ENCODE results near the gene CPM. TPM values are rescaled to one million over a fixed set of nuclear protein-coding genes. Genes with fewer than 3 reads are reported as not detected.

The CPM gene
- total RNA-seq, 2 experiments from 2014 or later: 3.8 to 13.0 TPM

DNA sequence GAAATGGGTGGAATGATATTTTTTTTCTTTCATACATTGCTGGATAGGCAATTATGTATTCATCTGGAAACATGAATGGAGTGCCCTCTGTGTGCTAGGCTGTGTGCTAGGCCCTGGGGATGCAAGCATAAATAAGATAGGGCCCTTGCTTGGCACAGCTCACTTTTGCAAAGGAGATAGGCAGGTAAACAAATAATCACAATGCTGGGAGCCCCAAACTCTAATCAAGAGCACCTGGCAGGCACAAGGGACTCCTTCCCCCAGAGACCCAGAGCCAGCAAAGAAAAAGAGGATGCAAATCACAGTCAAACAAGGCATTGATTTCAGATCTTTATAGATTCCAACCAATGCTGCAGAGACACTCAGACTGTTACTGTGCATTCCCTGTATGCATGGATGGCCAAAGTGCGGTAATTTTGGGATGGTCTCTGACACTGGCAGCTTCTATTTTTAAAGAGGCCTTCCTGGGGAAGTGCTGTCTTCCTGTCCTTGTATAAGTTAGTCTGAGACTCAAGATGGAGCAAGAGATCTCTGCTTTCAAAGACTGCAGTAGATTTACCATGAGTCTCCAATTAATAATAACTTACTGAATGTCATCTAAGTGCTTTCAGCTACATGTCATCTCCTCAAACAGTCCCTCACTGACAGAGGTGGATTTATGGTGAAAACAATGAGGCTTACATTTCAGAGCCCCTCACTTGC, 45.1 kb upstream of the CPM start:
- peak overlapping the region; percentile 9; the same call in 1 of the 2 replicates for H3K4me2 ChIP-seq (ENCODE audit: low read length)
- H3K9me2 ChIP-seq (ENCODE audit: insufficient read depth, low read length): no peaks in the 10 kb centered on the region
- peak overlapping the region; percentile 59 for H2AFZ ChIP-seq (ENCODE audit: low read length)
- no peaks in the 10 kb centered on the region for H3K36me3 ChIP-seq (ENCODE audit: insufficient read depth, low read length)
- peaks cover 9% of the 10 kb centered on the region for H3K9me3 ChIP-seq (ENCODE audit: low read length)
- H3K27ac ChIP-seq (ENCODE audit: low read depth, low read length, poor library complexity, severe bottlenecking): no peak overlapping the region
- BruUV-seq (replicated peaks): no TSS peak
- no peak for DNase-seq (ENCODE audit: low spot score)
- POLR2A ChIA-PET: interaction anchor here (0.6 to 1.8 kb wide), 3 partner anchors 8 to 125 kb away, joined by 3 to 5 read pairs (median 4); no protein-coding TSS in a partner anchor
- intact Hi-C loops (cut with micrococcal nuclease; ENCODE audit: unreplicated experiment): no loop called here
- H4K20me1 ChIP-seq (ENCODE audit: insufficient read depth, low read length): no peaks in the 10 kb centered on the region
- TF ChIP-seq EZH2phosphoT487 (IDR thresholded peaks at IDR 0.05; ENCODE audit: borderline replicate concordance, low read depth, low read length): no peak
- TF ChIP-seq, protein P1, sequence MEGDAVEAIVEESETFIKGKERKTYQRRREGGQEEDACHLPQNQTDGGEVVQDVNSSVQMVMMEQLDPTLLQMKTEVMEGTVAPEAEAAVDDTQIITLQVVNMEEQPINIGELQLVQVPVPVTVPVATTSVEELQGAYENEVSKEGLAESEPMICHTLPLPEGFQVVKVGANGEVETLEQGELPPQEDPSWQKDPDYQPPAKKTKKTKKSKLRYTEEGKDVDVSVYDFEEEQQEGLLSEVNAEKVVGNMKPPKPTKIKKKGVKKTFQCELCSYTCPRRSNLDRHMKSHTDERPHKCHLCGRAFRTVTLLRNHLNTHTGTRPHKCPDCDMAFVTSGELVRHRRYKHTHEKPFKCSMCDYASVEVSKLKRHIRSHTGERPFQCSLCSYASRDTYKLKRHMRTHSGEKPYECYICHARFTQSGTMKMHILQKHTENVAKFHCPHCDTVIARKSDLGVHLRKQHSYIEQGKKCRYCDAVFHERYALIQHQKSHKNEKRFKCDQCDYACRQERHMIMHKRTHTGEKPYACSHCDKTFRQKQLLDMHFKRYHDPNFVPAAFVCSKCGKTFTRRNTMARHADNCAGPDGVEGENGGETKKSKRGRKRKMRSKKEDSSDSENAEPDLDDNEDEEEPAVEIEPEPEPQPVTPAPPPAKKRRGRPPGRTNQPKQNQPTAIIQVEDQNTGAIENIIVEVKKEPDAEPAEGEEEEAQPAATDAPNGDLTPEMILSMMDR (conservative IDR thresholded peaks at IDR 0.05; ENCODE audit: low read length): no peak
- H3K4me1 ChIP-seq (ENCODE audit: insufficient read depth, low read length, poor library complexity, severe bottlenecking): peaks cover 11% of the 10 kb centered on the region
- CTCF ChIA-PET (ENCODE audit: unreplicated experiment): interaction anchor here (0.8 kb wide), 2 partner anchors 11 to 75 kb away, joined by 3 read pairs; no protein-coding TSS in a partner anchor
- no peaks in the 10 kb centered on the region for H3K79me2 ChIP-seq (ENCODE audit: insufficient read depth, low read depth, low read length)
- no peak overlapping the region for H3K4me3 ChIP-seq (ENCODE audit: low read depth, low read length, poor library complexity, severe bottlenecking)

DNA sequence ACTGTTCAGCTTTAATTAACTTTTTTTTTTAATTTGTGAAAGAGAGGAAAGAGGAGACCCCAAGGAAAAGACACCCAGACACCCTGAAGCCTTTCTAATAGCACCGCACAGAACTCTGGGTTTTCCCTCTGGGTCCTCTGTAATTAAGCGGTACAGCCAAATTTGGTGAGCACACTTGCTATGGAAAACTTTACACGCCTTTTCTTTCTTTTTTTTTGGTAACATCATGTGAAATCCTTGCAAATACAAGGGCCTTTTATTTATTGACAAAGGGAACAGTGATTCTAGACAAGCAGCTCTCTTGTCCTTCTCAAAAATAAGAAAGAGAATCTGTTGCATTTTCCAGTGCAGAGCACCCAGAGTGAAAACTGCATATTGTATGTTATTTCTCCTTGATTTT, 44.4 kb upstream of the CPM start:
- Histone ChIP-seq H3K79me2 (ENCODE audit: insufficient read depth, low read depth, low read length) (no peaks in the 10 kb centered on the region), H3K9me3 (ENCODE audit: low read length) (peaks cover 2% of the 10 kb centered on the region), H3K4me2 (ENCODE audit: low read length) (no peak overlapping the region), H3K4me3 (ENCODE audit: low read depth, low read length, poor library complexity, severe bottlenecking) (no peak overlapping the region), H4K20me1 (ENCODE audit: insufficient read depth, low read length) (no peaks in the 10 kb centered on the region), H3K36me3 (ENCODE audit: insufficient read depth, low read length) (no peaks in the 10 kb centered on the region), H3K27ac (ENCODE audit: low read depth, low read length, poor library complexity, severe bottlenecking) (no peak overlapping the region), H2AFZ (ENCODE audit: low read length) (no peak overlapping the region), H3K4me1 (ENCODE audit: insufficient read depth, low read length, poor library complexity, severe bottlenecking) (peaks cover 11% of the 10 kb centered on the region), H3K9me2 (ENCODE audit: insufficient read depth, low read length) (no peaks in the 10 kb centered on the region)
- CTCF ChIA-PET (ENCODE audit: unreplicated experiment): no interaction called here
- no peak for DNase-seq (ENCODE audit: low spot score)
- intact Hi-C loops (cut with micrococcal nuclease; ENCODE audit: unreplicated experiment): no loop called here
- POLR2A ChIA-PET: interaction anchor here (1.0 to 1.8 kb wide), 2 partner anchors 9 kb away, joined by 3 to 5 read pairs; no protein-coding TSS in a partner anchor
- TF ChIP-seq, protein P1 (conservative IDR thresholded peaks at IDR 0.05; ENCODE audit: low read length): no peak
- no peak for TF ChIP-seq EZH2phosphoT487 (IDR thresholded peaks at IDR 0.05; ENCODE audit: borderline replicate concordance, low read depth, low read length)
- no TSS peak for BruUV-seq (replicated peaks)

DNA sequence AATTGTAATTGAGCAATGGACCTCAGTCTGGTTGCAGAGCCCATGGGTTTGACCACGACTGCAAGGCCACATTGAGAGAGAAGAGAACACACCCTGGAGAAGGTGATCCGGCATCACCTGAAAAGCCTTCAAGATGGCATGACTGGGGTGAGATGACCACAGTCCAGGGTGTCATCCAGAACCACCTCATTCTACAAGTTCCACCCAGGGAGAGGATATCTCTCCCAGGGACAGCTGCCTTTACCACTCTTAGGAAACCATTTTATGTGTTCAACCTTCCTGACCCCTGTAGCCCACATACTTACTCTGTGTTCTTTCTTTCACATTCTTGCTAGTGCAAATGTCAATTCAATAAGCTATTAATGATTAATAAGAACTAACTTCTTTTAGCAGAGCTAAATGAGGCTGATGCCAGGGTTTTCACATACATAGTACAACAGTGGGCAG, 43.4 kb upstream of the CPM start:
- TF ChIP-seq, protein P1 (conservative IDR thresholded peaks at IDR 0.05; ENCODE audit: low read length): no peak
- no peak for TF ChIP-seq EZH2phosphoT487 (IDR thresholded peaks at IDR 0.05; ENCODE audit: borderline replicate concordance, low read depth, low read length)

More for the DNA sequence above, 43.4 kb upstream of the CPM start:
- H3K9me3 ChIP-seq (ENCODE audit: low read length): no peaks in the 10 kb centered on the region
- H3K4me3 ChIP-seq (ENCODE audit: low read depth, low read length, poor library complexity, severe bottlenecking): no peak overlapping the region
- POLR2A ChIA-PET: interaction anchor here (1.8 kb wide), 1 partner anchor 8 kb away, joined by 5 read pairs; no protein-coding TSS in a partner anchor
- H3K4me1 ChIP-seq (ENCODE audit: insufficient read depth, low read length, poor library complexity, severe bottlenecking): peaks cover 11% of the 10 kb centered on the region
- no peaks in the 10 kb centered on the region for H4K20me1 ChIP-seq (ENCODE audit: insufficient read depth, low read length)
- intact Hi-C loops (cut with micrococcal nuclease; ENCODE audit: unreplicated experiment): no loop called here
- H2AFZ ChIP-seq (ENCODE audit: low read length): no peak overlapping the region
- no peak for DNase-seq (ENCODE audit: low spot score)
- no peaks in the 10 kb centered on the region for H3K79me2 ChIP-seq (ENCODE audit: insufficient read depth, low read depth, low read length)
- CTCF ChIA-PET (ENCODE audit: unreplicated experiment): no interaction called here
- no peaks in the 10 kb centered on the region for H3K36me3 ChIP-seq (ENCODE audit: insufficient read depth, low read length)
- H3K4me2 ChIP-seq (ENCODE audit: low read length): no peak overlapping the region
- H3K27ac ChIP-seq (ENCODE audit: low read depth, low read length, poor library complexity, severe bottlenecking): no peak overlapping the region
- no peaks in the 10 kb centered on the region for H3K9me2 ChIP-seq (ENCODE audit: insufficient read depth, low read length)
- no TSS peak for BruUV-seq (replicated peaks)
